CD14-positive monocyte (primary cell): Measurements from ENCODE around the gene AHSP. TPM values are rescaled to one million over a fixed set of nuclear protein-coding genes. Genes with fewer than 3 reads are reported as not detected.
"Not testable (repeated sequence)": the region's sequence is repeated elsewhere in the genome, so short reads cannot be mapped to it uniquely, and the experiment has no call there.

ENCODE experiments used
- DNase-seq, 3 donors: peaks; one replicate each; pipeline ENCODE4 v3.0.0-alpha.2; 2011 to 2022
- H2AFZ ChIP-seq: 2 replicates; pipeline ENCODE4 v1.6.0; 2012; ENCODE audit warnings: mild to moderate bottlenecking, low read depth, low read length, inconsistent platforms; ENCODE audit not compliant: insufficient read depth, poor library complexity, severe bottlenecking
- H3K27ac ChIP-seq, 2 donors: 1 replicate in 1 of 2; 2 replicates in 1 of 2; pipeline ENCODE4 v1.5.1; 2012 to 2013; ENCODE audit warnings: low read length in 2 of 2, control low read depth in 1 of 2, inconsistent platforms in 1 of 2, low read depth in 1 of 2, mild to moderate bottlenecking in 1 of 2
- H3K27me3 ChIP-seq, 2 donors: one replicate each; pipeline versions ENCODE4 v1.6.0 to v1.6.1; 2011 to 2013; ENCODE audit warnings: low read length in 2 of 2; ENCODE audit not compliant: control insufficient read depth in 2 of 2, insufficient read depth in 2 of 2
- H3K36me3 ChIP-seq, 2 donors: replicated peaks in 1 of 2; 1 replicate in 1 of 2; 2 replicates in 1 of 2; pipeline versions ENCODE4 v1.5.1 to v1.6.1; 2012 to 2013; ENCODE audit warnings: low read length in 2 of 2, control low read depth in 1 of 2, inconsistent platforms in 1 of 2, mild to moderate bottlenecking in 1 of 2; ENCODE audit not compliant: insufficient read depth in 2 of 2, control insufficient read depth in 1 of 2
- H3K4me1 ChIP-seq, 2 donors: 1 replicate in 1 of 2; 2 replicates in 1 of 2; pipeline versions ENCODE4 v1.5.1 to v1.6.1; 2012 to 2013; ENCODE audit warnings: low read length in 2 of 2, control low read depth in 1 of 2, inconsistent platforms in 1 of 2, mild to moderate bottlenecking in 1 of 2, moderate library complexity in 1 of 2; ENCODE audit not compliant: insufficient read depth in 2 of 2, control insufficient read depth in 1 of 2
- H3K4me2 ChIP-seq: replicated peaks from 2 replicates; pipeline ENCODE3; 2012; ENCODE audit warnings: low read length, moderate library complexity, mild to moderate bottlenecking; ENCODE audit not compliant: poor library complexity, severe bottlenecking; ENCODE audit errors: extremely low read depth
- H3K4me3 ChIP-seq, 3 experiments: fragments of 200-600 bp in 1 of 3; sonication (generic) in 1 of 3; replicated peaks in 1 of 3; 1 replicate in 2 of 3; 2 replicates in 1 of 3; pipeline ENCODE4 v1.5.1; 2011 to 2013; ENCODE audit warnings: low read length in 3 of 3, mild to moderate bottlenecking in 3 of 3, control low read depth in 2 of 3, low read depth in 2 of 3, inconsistent platforms in 1 of 3, moderate library complexity in 1 of 3
- H3K79me2 ChIP-seq: 2 replicates; pipeline ENCODE4 v1.6.0; 2012; ENCODE audit warnings: mild to moderate bottlenecking, control low read depth, inconsistent platforms, low read length, moderate library complexity; ENCODE audit not compliant: insufficient read depth
- H3K9ac ChIP-seq: 2 replicates; pipeline ENCODE4 v1.6.0; 2017; ENCODE audit warnings: low read length, mild to moderate bottlenecking; ENCODE audit not compliant: insufficient read depth, poor library complexity, severe bottlenecking
- H3K9me3 ChIP-seq, 2 donors: replicated peaks in 1 of 2; 1 replicate in 1 of 2; 2 replicates in 1 of 2; pipeline versions ENCODE4 v1.5.1 to v1.6.1; 2012 to 2013; ENCODE audit warnings: low read length in 2 of 2, control low read depth in 1 of 2; ENCODE audit not compliant: control insufficient read depth in 1 of 2, insufficient read depth in 1 of 2
- H4K20me1 ChIP-seq: 2 replicates; pipeline ENCODE4 v1.6.0; 2012; ENCODE audit warnings: mild to moderate bottlenecking, low read length, control low read depth, moderate library complexity; ENCODE audit not compliant: insufficient read depth
- H3K27ac Mint-ChIP-seq, 7 donors: one replicate each; pipeline ENCODE4 v1.8.0; 2020; ENCODE audit warnings: mild to moderate bottlenecking in 7 of 7, mixed read lengths in 7 of 7, moderate library complexity in 6 of 7, inconsistent platforms in 2 of 7
- H3K27me3 Mint-ChIP-seq, 3 donors: one replicate each; pipeline ENCODE4 v1.8.0; 2021 to 2022; ENCODE audit warnings: low read depth in 3 of 3, mild to moderate bottlenecking in 3 of 3, mixed read lengths in 3 of 3, moderate library complexity in 3 of 3, inconsistent platforms in 1 of 3
- H3K36me3 Mint-ChIP-seq, 2 donors: one replicate each; pipeline ENCODE4 v1.8.0; 2020; ENCODE audit warnings: mixed read lengths in 2 of 2, inconsistent platforms in 1 of 2, mild to moderate bottlenecking in 1 of 2
- H3K4me1 Mint-ChIP-seq: one replicate; pipeline ENCODE4 v1.8.0; 2020; ENCODE audit warnings: mild to moderate bottlenecking, mixed read lengths
- H3K4me3 Mint-ChIP-seq, 2 donors: one replicate each; pipeline ENCODE4 v1.8.0; 2020; ENCODE audit warnings: mild to moderate bottlenecking in 2 of 2, mixed read lengths in 2 of 2, moderate library complexity in 1 of 2
- H3K9me3 Mint-ChIP-seq, 7 donors: one replicate each; pipeline ENCODE4 v1.8.0; 2020 to 2022; ENCODE audit warnings: mixed read lengths in 7 of 7, mild to moderate bottlenecking in 6 of 7, moderate library complexity in 6 of 7, inconsistent platforms in 2 of 7
- CTCF ChIP-seq: fragments of 200-600 bp; IDR thresholded peaks from one replicate; pipeline ENCODE4 v1.8.0; 2022; ENCODE audit warnings: antibody characterized with exemption, mild to moderate bottlenecking
- WGBS: methylation state at CpG from one replicate; pipeline ENCODE4 v1.1.5; 2013; ENCODE audit warnings: missing lambda C conversion rate; ENCODE audit not compliant: insufficient coverage; 5-methylcytosine and 5-hydroxymethylcytosine counted together
- intact Hi-C, 2 donors: fragments of 100-400 bp; cut with micrococcal nuclease; formaldehyde crosslinking; loops; one replicate each; pipeline versions ENCODE4 v1.15.0 to v1.15.1; 2023
- polyA plus RNA-seq, 3 donors: library from polyadenylated mRNA; depleted of rRNA in 1 of 3; unstranded in 2 of 3; stranded (reverse) in 1 of 3; fragments of 300-500 nt in 2 of 3; fragments of >200 nt in 1 of 3; fragmentation: Illumina TruSeq in 2 of 3; gene quantifications; 1 replicate in 2 of 3; 2 replicates in 1 of 3; pipeline ENCODE4 v1.2.3, GENCODE V29; 2012 to 2021

AHSP gene
- polyA plus RNA-seq, 3 donors: 0.84 TPM; not detected in 2

- H3K36me3 ChIP-seq: no peaks in the 10 kb centered on the region
- no peaks in the 10 kb centered on the region for H4K20me1 ChIP-seq
- peaks cover 0 to 2% of the 10 kb centered on the region in 2 donors for H3K36me3 Mint-ChIP-seq
- H2AFZ ChIP-seq: no peak overlapping the region
- H3K4me3 ChIP-seq: no peak overlapping the region
- H3K27me3 Mint-ChIP-seq: peaks cover 22 to 35% (median 28%) of the 10 kb centered on the region in 3 donors
- peaks cover 4 to 29% of the 10 kb centered on the region in 2 donors for H3K27me3 ChIP-seq
- no peak for TF ChIP-seq CTCF
- peaks cover 19 to 20% of the 10 kb centered on the region in 2 donors for H3K9me3 ChIP-seq
- no peak overlapping the region for H3K4me2 ChIP-seq
- H3K27ac ChIP-seq: no peak overlapping the region
- no peak overlapping the region for H3K4me3 Mint-ChIP-seq
- H3K4me1 ChIP-seq: peaks cover 5 to 11% of the 10 kb centered on the region in 2 donors
- peaks cover 19 to 51% (median 39%) of the 10 kb centered on the region in 7 donors for H3K9me3 Mint-ChIP-seq
- no peaks in the 10 kb centered on the region for H3K79me2 ChIP-seq
- H3K9ac ChIP-seq: no peak overlapping the region
- no CpG with 5 or more reads among the region's 1 CpG for WGBS
- DNase-seq: no peak
- intact Hi-C loops: no loop called here
- peaks cover 12% of the 10 kb centered on the region for H3K4me1 Mint-ChIP-seq
- H3K27ac Mint-ChIP-seq: no peak overlapping the region
Observed at GRCh38 chr16:31572821-31573220, 45.1 kb downstream of the AHSP start.

GRCh38 chr16:31574159-31574558 is 46.5 kb downstream of the AHSP start:
- H3K9ac ChIP-seq, H3K36me3 ChIP-seq, H4K20me1 ChIP-seq, H3K27ac Mint-ChIP-seq, H3K4me1 Mint-ChIP-seq, H3K4me3 ChIP-seq, H3K27ac ChIP-seq, H3K36me3 Mint-ChIP-seq, H3K79me2 ChIP-seq, H3K4me1 ChIP-seq, intact Hi-C loops, H3K4me2 ChIP-seq, H3K4me3 Mint-ChIP-seq, H2AFZ ChIP-seq, DNase-seq: not testable (repeated sequence)
- WGBS: no CpG with 5 or more reads among the region's 1 CpG
- Mint-ChIP-seq H3K9me3 (peaks cover 30 to 64% (median 47%) of the 10 kb centered on the region in 7 donors), H3K27me3 (peaks cover 11 to 22% (median 15%) of the 10 kb centered on the region in 3 donors)
- Histone ChIP-seq H3K9me3 (peaks cover 21 to 28% of the 10 kb centered on the region in 2 donors), H3K27me3 (peaks cover 4 to 17% of the 10 kb centered on the region in 2 donors)
